Activated T-helper 1 cell treated with anti-CD3 and anti-CD28 coated beads, Interleukin-12 subunit alpha, Interleukin-12 subunit beta, Interleukin-2, Interleukin-4 antibody, amounts not matched to agents 30 ng/mL and 10 ng/mL and 1 ng/mL, durations not matched to agents 14 hours and 24 hours and 36 hours (primary cell): ENCODE results near the gene CHST12. TPM values are rescaled to one million over a fixed set of nuclear protein-coding genes. Genes with fewer than 3 reads are reported as not detected.
"Not testable (repeated sequence)": the region's sequence is repeated elsewhere in the genome, so short reads cannot be mapped to it uniquely, and the experiment has no call there.

Experiments used
- DNase-seq: peaks from one replicate; pipeline ENCODE4 v3.0.0; 2021; ENCODE audit warnings: low spot score
- H3K27ac Mint-ChIP-seq: one replicate; pipeline ENCODE4 v1.8.0; 2021; ENCODE audit warnings: mild to moderate bottlenecking, mixed read lengths
- H3K27me3 Mint-ChIP-seq: one replicate; pipeline ENCODE4 v1.8.0; 2022; ENCODE audit warnings: mild to moderate bottlenecking, moderate library complexity, mixed read lengths; ENCODE audit not compliant: insufficient read depth
- H3K36me3 Mint-ChIP-seq: one replicate; pipeline ENCODE4 v1.8.0; 2021; ENCODE audit warnings: low read depth, mixed read lengths
- H3K4me1 Mint-ChIP-seq: one replicate; pipeline ENCODE4 v1.8.0; 2021; ENCODE audit warnings: low read depth, mixed read lengths
- H3K4me3 Mint-ChIP-seq: one replicate; pipeline ENCODE4 v1.8.0; 2021; ENCODE audit warnings: mild to moderate bottlenecking, moderate library complexity, mixed read lengths
- H3K9me3 Mint-ChIP-seq: one replicate; pipeline ENCODE4 v1.8.0; 2021; ENCODE audit warnings: mixed read lengths
- intact Hi-C: fragments of 100-400 bp; cut with micrococcal nuclease; formaldehyde crosslinking; loops from one replicate; pipeline ENCODE4 v1.15.1; 2024
- total RNA-seq: library from RNA; stranded (reverse); gene quantifications from 2 replicates; pipeline ENCODE4 v1.2.3, GENCODE V29; 2022

Gene CHST12
- total RNA-seq, 1 donor from 2014 or later = 9.9 TPM

DNA sequence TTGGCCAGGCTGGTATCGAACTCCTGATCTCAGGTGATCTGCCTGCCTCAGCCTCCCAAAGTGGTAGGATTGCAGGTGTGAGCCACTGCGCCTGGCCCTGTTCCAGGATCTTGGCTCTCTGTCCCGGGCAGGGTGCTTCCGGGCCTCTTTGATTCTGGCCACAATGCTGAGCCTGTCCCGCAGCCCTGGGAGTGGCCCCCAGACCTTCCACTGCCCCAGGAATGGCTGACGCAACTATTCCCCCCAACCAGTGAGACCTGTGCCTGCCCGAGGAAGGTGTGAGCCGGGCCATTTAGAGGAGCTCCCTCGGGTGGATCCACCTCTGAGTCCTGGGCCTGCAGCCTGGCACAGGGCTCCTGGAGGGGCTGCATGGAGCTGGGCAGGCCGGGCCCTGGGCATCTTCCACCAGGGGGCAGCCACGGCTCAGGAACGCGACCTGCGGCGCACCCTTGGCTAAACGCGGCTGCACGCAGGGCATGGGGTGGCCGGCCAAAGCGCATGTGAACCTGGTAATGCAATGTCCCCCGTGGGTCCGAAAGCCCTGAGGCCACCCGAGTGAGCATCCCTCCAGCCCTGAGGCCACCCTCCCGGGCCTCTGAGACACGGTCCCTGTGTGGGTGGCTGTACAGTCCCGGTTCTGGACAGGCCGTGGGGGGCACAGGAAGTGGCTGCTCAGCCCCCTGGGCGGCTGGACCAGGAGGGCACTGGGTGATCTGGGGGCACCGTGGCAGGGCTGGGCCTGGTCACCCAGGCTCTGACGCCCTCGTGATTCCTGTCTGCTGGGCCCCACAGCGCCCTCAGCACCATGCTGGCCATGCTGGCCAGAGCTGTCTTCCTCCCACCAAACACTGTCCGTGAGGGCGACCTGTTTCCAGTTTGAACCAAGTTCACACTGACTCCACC lies 48.0 kb downstream of the CHST12 start:
- DNase-seq = peak; percentile 54
- Mint-ChIP-seq H3K27me3 (peaks cover 12% of the 10 kb centered on the region), H3K36me3 (no peaks in the 10 kb centered on the region), H3K9me3 (no peaks in the 10 kb centered on the region), H3K4me1 (no peaks in the 10 kb centered on the region), H3K27ac (no peak overlapping the region), H3K4me3 (no peak overlapping the region)
- intact Hi-C loops = loop anchor here (1.0 to 5.0 kb wide), 3 partner anchors 18 to 230 kb away; partner anchors contain the start of genes BRAT1 and IQCE

- no peaks in the 10 kb centered on the region for H3K36me3 Mint-ChIP-seq
- no peak for DNase-seq
- intact Hi-C loops = loop anchor here (5.0 kb wide), 1 partner anchor 105 kb away; the partner anchor contains the start of genes BRAT1 and IQCE
- no peak overlapping the region for H3K27ac Mint-ChIP-seq
- H3K9me3 Mint-ChIP-seq = no peaks in the 10 kb centered on the region
- H3K4me3 Mint-ChIP-seq = no peak overlapping the region
- peaks cover 14% of the 10 kb centered on the region for H3K27me3 Mint-ChIP-seq
- no peaks in the 10 kb centered on the region for H3K4me1 Mint-ChIP-seq
Measured at GRCh38 chr7:2452074-2452507, 48.7 kb downstream of the CHST12 start.

- H3K9me3 Mint-ChIP-seq = no peaks in the 10 kb centered on the region
- no peak for DNase-seq
- peaks cover under 1% of the 10 kb centered on the region for H3K4me1 Mint-ChIP-seq
- no peak overlapping the region for H3K27ac Mint-ChIP-seq
- no peaks in the 10 kb centered on the region for H3K36me3 Mint-ChIP-seq
- peaks cover 14% of the 10 kb centered on the region for H3K27me3 Mint-ChIP-seq
- intact Hi-C loops = loop anchor here (5.0 kb wide), 1 partner anchor 105 kb away; the partner anchor contains the start of genes BRAT1 and IQCE
- H3K4me3 Mint-ChIP-seq = peak overlapping the region; percentile 11
Measured at GRCh38 chr7:2452643-2453270, 49.3 kb downstream of the CHST12 start.

GRCh38 chr7:2453849-2454248 lies 50.4 kb downstream of the CHST12 start:
- not testable (repeated sequence) for H3K27ac Mint-ChIP-seq, H3K4me3 Mint-ChIP-seq

DNA sequence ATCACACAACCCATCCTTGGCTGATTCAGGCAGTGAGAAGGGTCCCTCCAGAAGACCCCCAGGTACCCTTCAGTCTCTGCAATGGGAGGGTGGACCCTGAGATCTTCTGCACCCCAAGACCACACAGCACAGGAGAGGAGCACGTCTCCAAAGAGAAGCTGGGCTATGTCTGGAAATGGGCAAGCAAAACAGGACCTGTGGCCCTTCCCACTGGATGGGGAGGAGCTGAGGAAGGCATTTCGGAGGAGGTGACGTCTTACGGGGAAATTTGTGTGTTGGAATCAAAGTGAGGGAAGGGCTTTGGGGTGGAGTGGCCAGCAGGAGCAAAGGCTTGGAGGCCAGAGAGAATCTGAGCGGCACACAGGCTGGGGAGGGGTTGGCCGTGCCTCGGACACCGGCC lies 56.3 kb downstream of the CHST12 start:
- Mint-ChIP-seq H3K27ac (no peak overlapping the region), H3K4me1 (peaks cover 7% of the 10 kb centered on the region), H3K4me3 (no peak overlapping the region), H3K9me3 (no peaks in the 10 kb centered on the region), H3K27me3 (peaks cover 10% of the 10 kb centered on the region), H3K36me3 (no peaks in the 10 kb centered on the region)
- intact Hi-C loops = no loop called here
- DNase-seq = no peak

More at GRCh38 chr7:2453849-2454248, 50.4 kb downstream of the CHST12 start:
- H3K4me1 Mint-ChIP-seq, H3K9me3 Mint-ChIP-seq, H3K36me3 Mint-ChIP-seq, DNase-seq: not testable (repeated sequence)
- intact Hi-C loops = loop anchor here (5.0 kb wide), 1 partner anchor 103 kb away; the partner anchor contains the start of genes BRAT1 and IQCE
- H3K27me3 Mint-ChIP-seq = peaks cover 15% of the 10 kb centered on the region

DNA sequence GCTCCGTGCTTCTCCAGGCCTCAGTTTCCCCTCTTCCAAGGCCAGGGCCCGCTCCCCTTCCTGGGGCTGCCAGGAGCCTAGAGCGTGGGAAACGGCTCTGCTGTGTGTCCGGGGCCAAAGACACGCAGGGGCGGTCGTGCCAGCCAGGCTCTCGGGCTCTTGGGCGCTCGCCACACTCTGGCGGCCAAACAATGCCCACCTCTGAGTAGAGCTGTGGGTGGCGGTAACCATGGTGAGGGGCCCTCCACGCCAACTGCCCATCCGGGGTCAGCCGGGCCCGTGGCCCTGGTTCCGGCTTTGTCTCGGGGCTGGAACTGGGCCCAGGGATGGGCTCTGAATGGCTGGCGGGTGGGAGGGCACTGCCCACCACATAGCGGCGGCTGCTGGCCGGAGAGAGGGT lies 56.8 kb downstream of the CHST12 start:
- Mint-ChIP-seq H3K4me1 (peaks cover 7% of the 10 kb centered on the region), H3K4me3 (no peak overlapping the region), H3K27ac (no peak overlapping the region), H3K9me3 (no peaks in the 10 kb centered on the region), H3K27me3 (peaks cover 10% of the 10 kb centered on the region), H3K36me3 (no peaks in the 10 kb centered on the region)
- intact Hi-C loops = no loop called here
- no peak for DNase-seq

DNA sequence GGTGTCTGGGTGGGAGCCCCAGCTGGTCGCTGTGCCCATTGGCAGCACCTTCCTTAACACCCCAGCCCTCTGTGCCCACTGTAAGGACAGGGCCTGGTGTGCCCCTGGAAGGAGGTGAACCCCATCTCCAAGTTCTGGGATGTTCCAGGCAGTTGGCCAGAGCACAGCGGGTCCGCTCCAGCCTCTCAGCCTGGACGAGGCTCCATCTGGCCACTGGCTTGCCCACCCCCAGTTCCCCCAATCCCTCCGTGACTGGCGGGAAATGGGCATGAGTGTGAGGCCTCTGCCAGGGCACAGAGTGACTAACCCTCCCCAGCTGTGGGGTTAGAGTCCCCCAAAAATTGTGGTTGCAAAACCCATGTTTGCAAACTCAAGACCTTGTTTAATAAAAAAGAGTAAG lies 57.2 kb downstream of the CHST12 start:
- no peak for DNase-seq
- no peaks in the 10 kb centered on the region for H3K36me3 Mint-ChIP-seq
- H3K9me3 Mint-ChIP-seq = no peaks in the 10 kb centered on the region
- peaks cover 10% of the 10 kb centered on the region for H3K27me3 Mint-ChIP-seq
- peaks cover 7% of the 10 kb centered on the region for H3K4me1 Mint-ChIP-seq
- no peak overlapping the region for H3K4me3 Mint-ChIP-seq
- no peak overlapping the region for H3K27ac Mint-ChIP-seq
- intact Hi-C loops = no loop called here

DNA sequence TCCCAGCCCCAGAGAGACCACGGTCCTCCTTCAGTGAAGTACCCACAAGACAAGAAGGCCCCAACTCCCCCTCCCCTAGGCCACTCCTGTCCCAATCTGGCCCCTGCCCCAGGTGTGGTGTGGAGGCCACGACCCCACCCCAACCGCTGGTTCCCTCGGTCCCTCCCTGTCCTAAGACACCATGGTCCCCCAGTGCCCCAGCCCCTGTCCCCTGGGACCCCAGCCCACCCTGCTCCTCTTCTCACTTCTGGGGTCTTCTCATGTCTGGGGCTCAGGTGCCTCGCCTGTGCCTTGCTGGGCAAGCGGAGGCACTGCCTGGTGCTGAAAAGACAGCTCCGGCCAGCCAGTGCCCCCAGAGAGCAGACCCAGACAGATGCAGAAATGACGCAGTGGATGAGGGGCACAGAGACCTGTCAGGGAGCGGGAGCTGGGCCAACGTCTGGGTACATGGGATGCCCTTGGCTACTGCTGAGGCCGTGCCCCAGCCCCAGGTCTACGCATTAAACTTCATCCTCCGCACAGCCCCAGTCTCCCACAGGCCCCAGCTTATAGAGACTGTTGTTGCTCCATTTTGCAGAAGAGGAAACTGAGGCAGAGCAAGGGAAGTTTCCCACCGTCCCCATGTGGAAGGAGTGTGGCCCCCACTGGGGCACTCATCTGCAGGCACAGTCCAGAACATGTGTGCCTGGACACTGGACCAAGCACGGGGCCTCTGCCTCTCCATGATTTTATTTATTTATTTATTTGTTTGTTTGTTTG lies 58.0 kb downstream of the CHST12 start:
- H3K36me3 Mint-ChIP-seq = no peaks in the 10 kb centered on the region
- peaks cover 7% of the 10 kb centered on the region for H3K4me1 Mint-ChIP-seq
- no peak overlapping the region for H3K4me3 Mint-ChIP-seq
- H3K9me3 Mint-ChIP-seq = no peaks in the 10 kb centered on the region
- H3K27ac Mint-ChIP-seq = no peak overlapping the region
- intact Hi-C loops = no loop called here
- no peak for DNase-seq
- H3K27me3 Mint-ChIP-seq = peaks cover 6% of the 10 kb centered on the region

GRCh38 chr7:2462731-2463130 lies 59.3 kb downstream of the CHST12 start:
- Mint-ChIP-seq H3K4me3 (no peak overlapping the region), H3K27ac (no peak overlapping the region), H3K4me1 (peaks cover 6% of the 10 kb centered on the region), H3K36me3 (no peaks in the 10 kb centered on the region), H3K27me3 (peaks cover 5% of the 10 kb centered on the region), H3K9me3 (no peaks in the 10 kb centered on the region)
- no peak for DNase-seq
- intact Hi-C loops = no loop called here

DNA sequence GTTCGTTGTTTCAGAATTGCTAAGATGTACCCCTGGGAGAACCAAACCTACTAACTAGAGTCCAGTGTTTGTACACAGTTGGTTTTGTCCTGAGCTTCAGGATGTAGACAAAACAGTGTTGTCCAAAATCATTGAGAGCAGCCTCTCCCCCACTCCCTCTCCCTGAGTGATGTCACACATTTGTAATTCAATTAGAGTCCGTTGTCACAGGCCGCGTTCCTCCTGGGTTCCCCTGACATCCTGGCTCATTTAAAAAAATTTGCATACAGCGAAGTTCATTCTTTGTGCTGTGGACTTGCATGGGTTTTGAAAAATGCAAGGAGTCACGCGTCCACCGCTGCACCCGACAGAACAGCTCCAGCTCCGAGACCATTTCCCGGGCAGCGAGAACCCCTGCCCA lies 62.5 kb downstream of the CHST12 start:
- Mint-ChIP-seq H3K27ac (no peak overlapping the region), H3K36me3 (no peaks in the 10 kb centered on the region), H3K27me3 (peaks cover 6% of the 10 kb centered on the region)

DNA sequence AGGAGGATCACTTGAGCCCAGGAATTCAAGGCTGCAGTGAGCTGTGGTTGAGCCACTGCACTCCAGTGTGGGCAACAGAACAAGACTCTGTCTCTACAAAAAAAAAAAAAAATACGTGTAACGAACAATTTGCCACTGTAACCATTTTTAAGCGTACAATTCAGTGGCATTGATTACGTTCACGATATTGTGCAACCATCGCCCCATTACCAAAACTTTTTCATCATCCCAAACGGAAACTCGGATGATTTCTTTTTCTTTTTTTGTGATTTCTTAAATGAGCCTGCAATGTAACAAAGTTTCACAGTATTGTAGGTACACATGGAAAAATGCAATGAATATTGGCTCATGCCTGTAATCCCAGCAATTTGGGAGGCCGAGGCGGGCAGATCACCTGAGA lies 63.3 kb downstream of the CHST12 start:
- DNase-seq = no peak
- Mint-ChIP-seq H3K36me3 (no peaks in the 10 kb centered on the region), H3K4me1 (peaks cover 5% of the 10 kb centered on the region), H3K27ac (no peak overlapping the region), H3K27me3 (peaks cover 6% of the 10 kb centered on the region), H3K4me3 (no peak overlapping the region), H3K9me3 (no peaks in the 10 kb centered on the region)
- intact Hi-C loops = no loop called here

More for the DNA sequence above, 62.5 kb downstream of the CHST12 start:
- intact Hi-C loops = no loop called here
- Mint-ChIP-seq H3K9me3 (no peaks in the 10 kb centered on the region), H3K4me3 (no peak overlapping the region), H3K4me1 (peaks cover 5% of the 10 kb centered on the region)
- DNase-seq = no peak

DNA sequence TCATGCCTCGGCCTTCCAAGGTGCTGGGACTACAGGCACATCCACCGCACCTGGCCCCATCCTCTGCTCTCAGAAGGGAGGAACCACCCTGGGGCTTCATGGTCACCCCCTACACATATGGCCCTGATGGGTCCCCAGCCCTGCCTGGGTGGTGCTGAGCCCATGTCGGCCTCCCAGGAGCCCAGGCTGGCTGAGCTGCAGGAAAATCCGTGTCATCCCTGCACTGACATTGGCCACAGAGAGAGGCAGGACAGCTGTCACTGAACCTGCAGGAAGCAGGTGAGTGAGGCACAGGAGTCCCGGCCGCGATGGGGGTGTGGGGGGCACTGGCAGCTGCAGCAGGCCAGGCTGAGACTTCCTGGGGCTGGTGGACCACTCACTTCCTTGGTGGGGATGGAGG lies 64.8 kb downstream of the CHST12 start:
- H3K36me3 Mint-ChIP-seq = no peaks in the 10 kb centered on the region
- H3K9me3 Mint-ChIP-seq = no peaks in the 10 kb centered on the region
- H3K4me3 Mint-ChIP-seq = no peak overlapping the region
- H3K27me3 Mint-ChIP-seq = peaks cover 6% of the 10 kb centered on the region
- H3K4me1 Mint-ChIP-seq = peaks cover 5% of the 10 kb centered on the region
- no peak overlapping the region for H3K27ac Mint-ChIP-seq
- intact Hi-C loops = no loop called here
- no peak for DNase-seq
